ENCODE measurements around the gene RRAS2.
"Not testable (repeated sequence)": the region's sequence is repeated elsewhere in the genome, so short reads cannot be mapped to it uniquely, and the experiment has no call there.

Gene RRAS2

DNA sequence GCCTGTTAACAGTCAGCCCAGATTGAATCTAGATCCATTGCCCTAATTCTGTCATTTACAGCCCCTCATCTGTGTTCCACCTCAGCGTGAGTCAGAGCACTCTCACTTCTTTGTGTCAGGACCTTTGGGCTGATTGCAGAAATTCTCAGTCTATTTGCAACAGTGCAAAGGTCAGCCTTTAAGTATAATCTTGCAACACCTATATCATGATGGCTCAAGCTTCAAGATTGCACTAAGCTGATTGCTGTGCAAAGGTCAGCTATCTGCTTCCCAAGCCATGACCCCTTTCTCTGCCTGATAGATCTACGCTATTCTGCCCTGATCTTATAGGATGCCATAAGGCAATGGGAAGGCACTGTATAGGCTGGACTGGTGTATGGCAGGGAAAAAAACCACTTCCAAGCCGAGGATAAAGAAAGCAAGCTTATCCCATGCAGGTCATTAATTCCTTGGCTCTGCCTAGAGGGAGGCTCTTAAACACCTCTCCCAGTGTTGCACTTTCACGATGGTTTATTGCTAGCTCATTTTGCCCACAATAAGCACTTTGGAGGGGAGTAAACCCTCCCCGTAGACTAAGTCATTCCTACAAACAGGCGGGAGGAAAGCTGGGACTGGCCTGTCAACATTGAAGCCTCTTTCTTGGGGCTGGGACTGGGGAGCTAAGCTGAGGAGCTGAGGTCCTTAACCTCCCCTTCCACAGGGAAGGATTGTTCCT, 100.6 kb downstream of the RRAS2 start:
- H3K9me3 ChIP-seq (ENCODE audit: control insufficient read depth, insufficient read depth, low read length): no peaks in the 10 kb centered on the region
- no peaks in the 10 kb centered on the region for H3K36me3 ChIP-seq (ENCODE audit: insufficient read depth, low read length)
- H3K4me1 ChIP-seq (ENCODE audit: insufficient read depth, low read length): no peaks in the 10 kb centered on the region; the same call in 1 of the 2 replicates
- H3K9ac ChIP-seq (ENCODE audit: low read depth, low read length): no peak overlapping the region

- Histone ChIP-seq H3K4me1 (ENCODE audit: insufficient read depth, low read length) (no peaks in the 10 kb centered on the region; the same call in none of the 2 replicates), H3K9ac (ENCODE audit: low read depth, low read length) (no peak overlapping the region), H3K36me3 (ENCODE audit: insufficient read depth, low read length) (no peaks in the 10 kb centered on the region), H3K9me3 (ENCODE audit: control insufficient read depth, insufficient read depth, low read length) (no peaks in the 10 kb centered on the region)
These were observed 103.8 kb downstream of the RRAS2 start for GRCh38 chr11:14255238-14255534.

GRCh38 chr11:14254533-14255237, 104.3 kb downstream of the RRAS2 start:
- H3K9ac ChIP-seq (ENCODE audit: low read depth, low read length): no peak overlapping the region

DNA sequence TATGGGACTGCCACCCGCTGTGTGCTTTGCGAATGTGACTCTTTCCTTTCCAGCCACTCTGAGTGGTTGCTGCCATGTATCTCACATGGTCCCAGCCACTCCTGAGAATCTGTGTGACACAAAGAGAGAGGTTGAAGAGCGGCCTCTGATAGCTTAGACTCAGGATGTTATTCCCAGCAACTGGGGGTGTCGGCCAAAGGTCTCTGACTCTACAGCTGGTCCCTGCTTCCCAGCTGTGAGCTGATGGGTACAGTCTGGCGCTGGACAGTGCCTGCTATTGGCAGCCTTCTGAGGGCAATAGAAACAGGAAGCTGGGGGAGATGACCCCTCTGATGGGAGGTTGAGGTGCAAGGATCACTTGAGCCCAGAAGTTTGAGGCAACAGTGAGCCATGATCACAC, 105.1 kb downstream of the RRAS2 start:
- Histone ChIP-seq H3K9me3 (ENCODE audit: control insufficient read depth, insufficient read depth, low read length) (no peaks in the 10 kb centered on the region), H3K36me3 (ENCODE audit: insufficient read depth, low read length) (no peaks in the 10 kb centered on the region), H3K9ac (ENCODE audit: low read depth, low read length) (no peak overlapping the region), H3K4me1 (ENCODE audit: insufficient read depth, low read length) (peaks cover 4% of the 10 kb centered on the region)

More at GRCh38 chr11:14254533-14255237, 104.3 kb downstream of the RRAS2 start:
- Histone ChIP-seq H3K4me1 (ENCODE audit: insufficient read depth, low read length) (no peaks in the 10 kb centered on the region; the same call in none of the 2 replicates), H3K36me3 (ENCODE audit: insufficient read depth, low read length) (no peaks in the 10 kb centered on the region), H3K9me3 (ENCODE audit: control insufficient read depth, insufficient read depth, low read length) (no peaks in the 10 kb centered on the region)

- Histone ChIP-seq H3K4me1 (ENCODE audit: insufficient read depth, low read length) (peaks cover 6% of the 10 kb centered on the region), H3K36me3 (ENCODE audit: insufficient read depth, low read length) (no peaks in the 10 kb centered on the region), H3K9me3 (ENCODE audit: control insufficient read depth, insufficient read depth, low read length) (no peaks in the 10 kb centered on the region), H3K9ac (ENCODE audit: low read depth, low read length) (no peak overlapping the region)
These were observed 105.6 kb downstream of the RRAS2 start for GRCh38 chr11:14253421-14253820.

GRCh38 chr11:14252501-14252900, 106.5 kb downstream of the RRAS2 start:
- not testable (repeated sequence) for H3K36me3 ChIP-seq (ENCODE audit: insufficient read depth, low read length); H3K9ac ChIP-seq (ENCODE audit: low read depth, low read length); H3K9me3 ChIP-seq (ENCODE audit: control insufficient read depth, insufficient read depth, low read length)
- peaks cover 14% of the 10 kb centered on the region; the same call in 1 of the 2 replicates for H3K4me1 ChIP-seq (ENCODE audit: insufficient read depth, low read length)

DNA sequence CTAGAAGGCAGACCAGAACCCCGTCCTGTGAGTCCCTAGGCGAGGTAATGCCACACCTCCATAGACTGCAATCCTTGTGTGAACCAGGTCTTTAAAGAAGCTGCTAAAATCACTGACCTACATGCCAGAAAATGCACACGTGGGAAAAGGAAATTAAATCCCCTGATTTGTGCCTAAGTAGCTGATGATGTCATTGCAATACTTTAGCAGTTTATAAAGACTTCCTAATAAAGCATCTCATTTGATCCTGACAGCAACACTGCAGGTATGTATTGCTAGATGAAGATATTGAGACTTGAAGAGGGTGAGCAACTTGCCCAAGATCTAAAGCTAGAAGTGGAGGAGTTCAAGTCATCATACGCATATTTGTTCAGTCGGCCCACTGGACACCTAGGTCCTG, 107.2 kb downstream of the RRAS2 start:
- H3K9ac ChIP-seq (ENCODE audit: low read depth, low read length): no peak overlapping the region
- peaks cover 14% of the 10 kb centered on the region; the same call in 1 of the 2 replicates for H3K4me1 ChIP-seq (ENCODE audit: insufficient read depth, low read length)
- H3K36me3 ChIP-seq (ENCODE audit: insufficient read depth, low read length): no peaks in the 10 kb centered on the region
- H3K9me3 ChIP-seq (ENCODE audit: control insufficient read depth, insufficient read depth, low read length): no peaks in the 10 kb centered on the region

DNA sequence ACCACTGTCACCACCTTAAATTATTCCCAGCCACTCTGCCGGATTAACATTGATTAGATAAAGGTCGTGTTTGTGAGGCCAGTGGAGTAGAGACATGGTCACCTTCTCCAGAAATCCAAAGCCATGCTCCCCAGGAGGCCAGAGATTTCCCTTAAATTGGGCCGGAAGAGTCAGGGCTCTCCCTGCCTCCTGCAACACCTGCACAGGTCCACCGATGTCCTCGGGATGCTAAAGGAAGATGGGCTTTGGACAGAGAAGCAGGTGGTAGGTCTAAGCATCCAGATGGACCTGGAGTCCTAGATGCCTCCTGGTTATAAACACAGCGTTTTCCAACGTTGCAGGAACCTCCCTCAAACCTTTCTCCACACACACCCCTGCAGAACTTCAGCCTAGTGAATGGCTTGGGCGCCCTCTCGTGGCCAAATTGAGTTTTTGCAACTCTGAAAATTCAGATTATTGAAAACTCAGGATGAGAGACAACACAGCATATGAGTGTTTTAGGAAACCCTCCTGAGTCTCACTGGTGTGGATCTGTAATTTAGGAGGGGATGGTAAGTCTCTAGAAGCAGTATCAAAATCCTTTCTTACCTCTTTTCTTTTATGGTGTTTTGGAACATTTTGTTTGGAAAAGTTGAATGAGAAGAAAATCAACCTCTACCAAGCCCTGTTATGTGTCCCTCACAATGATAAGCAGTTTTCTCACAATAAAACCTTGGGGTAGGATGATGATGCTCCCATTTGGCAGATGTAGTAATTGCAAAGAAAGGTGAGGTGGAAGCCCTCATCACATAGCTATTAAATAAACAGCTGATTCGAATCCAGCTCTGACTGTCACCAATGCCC, 109.6 kb downstream of the RRAS2 start:
- no peaks in the 10 kb centered on the region for H3K36me3 ChIP-seq (ENCODE audit: insufficient read depth, low read length)
- peaks cover 14% of the 10 kb centered on the region; the same call in 1 of the 2 replicates for H3K4me1 ChIP-seq (ENCODE audit: insufficient read depth, low read length)
- no peaks in the 10 kb centered on the region for H3K9me3 ChIP-seq (ENCODE audit: control insufficient read depth, insufficient read depth, low read length)
- no peak overlapping the region for H3K9ac ChIP-seq (ENCODE audit: low read depth, low read length)

DNA sequence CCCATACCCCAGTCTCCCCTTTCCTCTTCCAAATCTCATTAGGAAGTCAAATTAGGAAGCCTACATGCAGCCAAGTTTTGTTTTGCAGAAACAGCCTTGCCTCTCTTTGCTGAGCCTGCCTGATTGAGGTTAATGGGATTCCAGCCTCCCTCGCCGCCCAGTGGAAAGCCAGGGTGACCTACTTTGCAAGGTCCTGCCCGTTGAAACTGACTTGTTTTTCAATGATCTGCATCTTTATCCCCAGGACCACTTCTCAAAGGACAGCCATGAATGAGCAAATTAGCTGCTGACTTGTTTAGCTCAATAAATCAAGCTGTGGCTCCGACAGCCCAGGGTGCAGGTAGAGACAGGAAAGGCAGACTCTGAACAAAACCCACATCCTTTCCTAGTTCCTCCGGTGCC, 110.4 kb downstream of the RRAS2 start:
- peaks cover 14% of the 10 kb centered on the region; the same call in 1 of the 2 replicates for H3K4me1 ChIP-seq (ENCODE audit: insufficient read depth, low read length)
- no peaks in the 10 kb centered on the region for H3K36me3 ChIP-seq (ENCODE audit: insufficient read depth, low read length)

GRCh38 chr11:14245444-14245843, 113.5 kb downstream of the RRAS2 start:
- Histone ChIP-seq H3K9me3 (ENCODE audit: control insufficient read depth, insufficient read depth, low read length) (no peaks in the 10 kb centered on the region), H3K4me1 (ENCODE audit: insufficient read depth, low read length) (peaks cover 14% of the 10 kb centered on the region; the same call in 1 of the 2 replicates), H3K9ac (ENCODE audit: low read depth, low read length) (no peak overlapping the region), H3K36me3 (ENCODE audit: insufficient read depth, low read length) (no peaks in the 10 kb centered on the region)

More for the DNA sequence above, 110.4 kb downstream of the RRAS2 start:
- Histone ChIP-seq H3K9ac (ENCODE audit: low read depth, low read length) (no peak overlapping the region), H3K9me3 (ENCODE audit: control insufficient read depth, insufficient read depth, low read length) (no peaks in the 10 kb centered on the region)

DNA sequence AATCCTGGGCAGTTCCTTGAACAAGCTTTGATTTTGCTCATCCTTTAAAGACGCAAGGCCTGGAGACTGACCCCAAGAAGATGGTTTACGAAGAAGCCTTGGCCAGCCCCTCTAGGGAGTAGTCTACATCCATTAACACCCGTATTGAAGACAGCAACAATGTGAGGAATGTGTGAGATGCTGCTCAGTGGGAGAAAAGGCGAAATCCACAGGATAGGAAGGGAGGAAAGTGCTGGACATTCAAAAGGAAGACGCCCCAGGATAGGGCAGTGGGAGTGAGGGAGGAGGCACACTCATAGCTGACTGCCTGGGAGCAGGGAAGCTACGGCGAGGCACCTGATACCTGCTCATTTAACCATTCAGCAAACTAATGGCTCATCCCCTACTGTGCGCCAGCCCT, 114.1 kb downstream of the RRAS2 start:
- Histone ChIP-seq H3K4me1 (ENCODE audit: insufficient read depth, low read length) (peaks cover 14% of the 10 kb centered on the region; the same call in 1 of the 2 replicates), H3K36me3 (ENCODE audit: insufficient read depth, low read length) (no peaks in the 10 kb centered on the region), H3K9me3 (ENCODE audit: control insufficient read depth, insufficient read depth, low read length) (no peaks in the 10 kb centered on the region), H3K9ac (ENCODE audit: low read depth, low read length) (no peak overlapping the region)

DNA sequence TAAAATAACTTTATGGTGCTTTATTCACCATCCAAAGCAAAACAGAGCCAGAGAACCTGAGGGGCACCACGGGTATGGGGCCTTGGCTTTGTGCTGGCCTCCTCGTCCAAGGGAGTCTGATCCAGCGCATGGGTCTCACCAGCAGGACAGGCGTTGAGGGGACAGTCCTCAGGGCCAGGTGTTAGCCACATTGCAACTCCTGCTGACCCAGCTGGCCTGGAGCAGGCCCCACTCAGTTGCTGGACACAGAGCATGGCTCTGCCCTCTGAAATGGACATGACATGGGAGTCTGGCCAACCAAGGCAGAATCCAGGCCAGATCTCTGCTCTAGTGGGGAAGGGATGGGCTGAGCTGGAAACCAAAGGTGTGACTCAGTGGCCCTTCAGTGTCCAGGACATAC, 116.2 kb downstream of the RRAS2 start:
- Histone ChIP-seq H3K9ac (ENCODE audit: low read depth, low read length) (no peak overlapping the region), H3K9me3 (ENCODE audit: control insufficient read depth, insufficient read depth, low read length) (no peaks in the 10 kb centered on the region), H3K4me1 (ENCODE audit: insufficient read depth, low read length) (peaks cover 2% of the 10 kb centered on the region; the same call in 1 of the 2 replicates), H3K36me3 (ENCODE audit: insufficient read depth, low read length) (no peaks in the 10 kb centered on the region)

- Histone ChIP-seq H3K4me1 (ENCODE audit: insufficient read depth, low read length) (no peaks in the 10 kb centered on the region; the same call in 1 of the 2 replicates), H3K36me3 (ENCODE audit: insufficient read depth, low read length) (no peaks in the 10 kb centered on the region), H3K9me3 (ENCODE audit: control insufficient read depth, insufficient read depth, low read length) (no peaks in the 10 kb centered on the region)
These were observed 116.8 kb downstream of the RRAS2 start for GRCh38 chr11:14242187-14242586.

DNA sequence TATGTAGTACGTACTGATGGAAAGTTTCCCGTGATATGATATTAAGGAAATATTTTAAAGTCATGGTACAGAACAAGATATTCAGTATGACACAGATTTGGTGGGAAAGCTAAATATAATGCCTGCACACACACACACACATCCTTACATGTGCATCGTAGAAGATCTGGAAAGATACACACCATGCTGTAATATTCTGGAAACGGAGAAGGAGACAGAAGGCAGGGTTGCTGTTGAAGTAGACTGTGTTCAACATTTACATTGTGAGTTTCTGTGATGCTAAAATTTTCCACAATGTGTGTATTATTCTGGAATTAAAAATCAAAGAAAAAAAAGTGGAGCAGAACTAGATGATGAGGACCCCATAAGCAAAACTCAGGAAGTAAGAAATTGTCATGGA, 118.0 kb downstream of the RRAS2 start:
- Histone ChIP-seq H3K9ac (ENCODE audit: low read depth, low read length) (no peak overlapping the region), H3K9me3 (ENCODE audit: control insufficient read depth, insufficient read depth, low read length) (no peaks in the 10 kb centered on the region), H3K36me3 (ENCODE audit: insufficient read depth, low read length) (no peaks in the 10 kb centered on the region), H3K4me1 (ENCODE audit: insufficient read depth, low read length) (no peaks in the 10 kb centered on the region; the same call in 1 of the 2 replicates)

More at GRCh38 chr11:14242187-14242586, 116.8 kb downstream of the RRAS2 start:
- no peak overlapping the region for H3K9ac ChIP-seq (ENCODE audit: low read depth, low read length)
